ENCODE measurements around the gene PLS1.
A peak's percentile ranks its signal among the peaks of the same experiment; 100 is the strongest.
"Not testable (repeated sequence)": the region's sequence is repeated elsewhere in the genome, so short reads cannot be mapped to it uniquely, and the experiment has no call there.

Gene PLS1

GRCh38 chr3:142595581-142595950 is 627 bp upstream of the PLS1 start:
- DNase-seq (ENCODE audit: low read depth): peak; percentile 93

- DNase-seq (ENCODE audit: low read depth): no peak
Measured at GRCh38 chr3:142596726-142597088, 514 bp downstream of the PLS1 start.

GRCh38 chr3:142597906-142598305 is 1.7 kb downstream of the PLS1 start:
- DNase-seq (ENCODE audit: low read depth): no peak

GRCh38 chr3:142601713-142602112 is 5.5 kb downstream of the PLS1 start:
- no peak for DNase-seq (ENCODE audit: low read depth)

- DNase-seq (ENCODE audit: low read depth): no peak
Measured at GRCh38 chr3:142602619-142603385, 6.6 kb downstream of the PLS1 start.

GRCh38 chr3:142603386-142603705 is 7.2 kb downstream of the PLS1 start:
- DNase-seq (ENCODE audit: low read depth): not testable (repeated sequence)

- DNase-seq (ENCODE audit: low read depth): no peak
Measured at GRCh38 chr3:142604940-142605339, 8.7 kb downstream of the PLS1 start.

GRCh38 chr3:142608631-142609030 is 12.4 kb downstream of the PLS1 start:
- no peak for DNase-seq (ENCODE audit: low read depth)

GRCh38 chr3:142609136-142609535 is 12.9 kb downstream of the PLS1 start:
- no peak for DNase-seq (ENCODE audit: low read depth)

GRCh38 chr3:142611206-142611605 is 15.0 kb downstream of the PLS1 start:
- no peak for DNase-seq (ENCODE audit: low read depth)

GRCh38 chr3:142613491-142613890 is 17.3 kb downstream of the PLS1 start:
- DNase-seq (ENCODE audit: low read depth): no peak

GRCh38 chr3:142614059-142614626 is 17.9 kb downstream of the PLS1 start:
- no peak for DNase-seq (ENCODE audit: low read depth)

GRCh38 chr3:142615171-142615570 is 19.0 kb downstream of the PLS1 start:
- no peak for DNase-seq (ENCODE audit: low read depth)

- DNase-seq (ENCODE audit: low read depth): no peak
Measured at GRCh38 chr3:142618917-142619461, 22.8 kb downstream of the PLS1 start.

GRCh38 chr3:142622405-142622804 is 26.2 kb downstream of the PLS1 start:
- DNase-seq (ENCODE audit: low read depth): no peak

GRCh38 chr3:142623194-142623593 is 27.0 kb downstream of the PLS1 start:
- DNase-seq (ENCODE audit: low read depth): no peak

GRCh38 chr3:142624341-142625152 is 28.4 kb downstream of the PLS1 start:
- DNase-seq (ENCODE audit: low read depth): no peak

- no peak for DNase-seq (ENCODE audit: low read depth)
Measured at GRCh38 chr3:142625153-142625440, 28.9 kb downstream of the PLS1 start.

GRCh38 chr3:142626971-142627370 is 30.8 kb downstream of the PLS1 start:
- no peak for DNase-seq (ENCODE audit: low read depth)

GRCh38 chr3:142628801-142629200 is 32.6 kb downstream of the PLS1 start:
- DNase-seq (ENCODE audit: low read depth): no peak

GRCh38 chr3:142633073-142633472 is 36.9 kb downstream of the PLS1 start:
- no peak for DNase-seq (ENCODE audit: low read depth)

GRCh38 chr3:142636050-142636449 is 39.9 kb downstream of the PLS1 start:
- DNase-seq (ENCODE audit: low read depth): no peak

- no peak for DNase-seq (ENCODE audit: low read depth)
Measured at GRCh38 chr3:142636664-142637063, 40.5 kb downstream of the PLS1 start.

All from iris pigment epithelial cell (primary cell).